HepG2 (cell line): ENCODE measurements around the gene DNAJC4. TPM values are rescaled to one million over a fixed set of nuclear protein-coding genes. Genes with fewer than 3 reads are reported as not detected.
A peak's percentile ranks its signal among the peaks of the same experiment; 100 is the strongest.

Experiments used
- BCL3 ChIP-seq: sonication (generic); formaldehyde crosslinking; IDR thresholded peaks from 2 replicates; pipeline ENCODE4 v1.5.1; 2020; ENCODE audit warnings: mild to moderate bottlenecking, missing genetic modification reagents, moderate library complexity
- CENPBD1 ChIP-seq: sonication (generic); formaldehyde crosslinking; IDR thresholded peaks from 2 replicates; pipeline ENCODE4 v1.8.0; 2022; ENCODE audit warnings: missing genetic modification reagents, low read depth, mild to moderate bottlenecking, borderline replicate concordance
- CERS6 ChIP-seq: sonication (generic); formaldehyde crosslinking; IDR thresholded peaks from 2 replicates; pipeline ENCODE4 v1.5.0; 2020; ENCODE audit warnings: missing genetic modification reagents
- CREB1 ChIP-seq, 2 experiments: fragments of 450-650 bp in 1 of 2; IDR thresholded peaks; 2 replicates each; pipeline ENCODE4 v1.6.1; 2016 to 2017; ENCODE audit warnings: control low read depth in 1 of 2, mild to moderate bottlenecking in 1 of 2, missing compliant biosample characterization in 1 of 2, missing genetic modification characterization in 1 of 2
- CSRNP1 ChIP-seq: sonication (generic); formaldehyde crosslinking; IDR thresholded peaks from 2 replicates; pipeline ENCODE4 v1.8.1; 2023; ENCODE audit warnings: mild to moderate bottlenecking, missing genetic modification reagents
- HNRNPL ChIP-seq: fragments of 200-400 bp; formaldehyde crosslinking; IDR thresholded peaks from 2 replicates; pipeline ENCODE4 v1.6.1; 2017; ENCODE audit warnings: mild to moderate bottlenecking, low read depth, low read length
- KDM2A ChIP-seq: sonication (generic); formaldehyde crosslinking; IDR thresholded peaks from 2 replicates; pipeline ENCODE4 v1.4.0; 2020; ENCODE audit warnings: low read depth, missing genetic modification reagents, borderline replicate concordance
- SMC3 ChIP-seq: IDR thresholded peaks from 2 replicates; pipeline ENCODE4 v1.6.1; 2011; ENCODE audit warnings: low read length, improper control_type of control experiment
- SNAPC4 ChIP-seq: sonication (generic); formaldehyde crosslinking; IDR thresholded peaks from 2 replicates; pipeline ENCODE4 v1.4.0; 2020; ENCODE audit warnings: mild to moderate bottlenecking, missing genetic modification reagents
- SRY ChIP-seq: sonication (generic); formaldehyde crosslinking; IDR thresholded peaks from 2 replicates; pipeline ENCODE4 v1.8.0; 2022; ENCODE audit warnings: mild to moderate bottlenecking, missing genetic modification reagents
- STAT5B ChIP-seq: sonication (generic); formaldehyde crosslinking; IDR thresholded peaks from 2 replicates; pipeline ENCODE4 v1.4.0; 2020; ENCODE audit warnings: missing genetic modification reagents
- YEATS4 ChIP-seq: sonication (generic); formaldehyde crosslinking; IDR thresholded peaks from 2 replicates; pipeline ENCODE4 v1.4.0; 2020; ENCODE audit warnings: missing genetic modification reagents, borderline replicate concordance
- ZFP82 ChIP-seq: sonication (generic); formaldehyde crosslinking; IDR thresholded peaks from 2 replicates; pipeline ENCODE4 v1.5.1; 2020; ENCODE audit warnings: mild to moderate bottlenecking, missing genetic modification reagents, borderline replicate concordance
- ZMYM4 ChIP-seq: sonication (generic); formaldehyde crosslinking; IDR thresholded peaks from 2 replicates; pipeline ENCODE4 v1.8.1; 2023; ENCODE audit warnings: mild to moderate bottlenecking, missing genetic modification reagents
- ZNF30 ChIP-seq: sonication (generic); formaldehyde crosslinking; IDR thresholded peaks from 2 replicates; pipeline ENCODE4 v1.5.0; 2020; ENCODE audit warnings: mild to moderate bottlenecking, missing genetic modification reagents
- ZNF589 ChIP-seq: sonication (generic); formaldehyde crosslinking; conservative IDR thresholded peaks from 2 replicates; pipeline ENCODE4 v1.8.0; 2022; ENCODE audit warnings: mild to moderate bottlenecking, moderate library complexity, missing genetic modification reagents
- ZNF607 ChIP-seq: sonication (generic); formaldehyde crosslinking; IDR thresholded peaks from 2 replicates; pipeline ENCODE4 v1.5.1; 2020; ENCODE audit warnings: missing genetic modification reagents, mild to moderate bottlenecking, borderline replicate concordance
- ZNF740 ChIP-seq: sonication (generic); formaldehyde crosslinking; IDR thresholded peaks from 2 replicates; pipeline ENCODE4 v1.4.0; 2020; ENCODE audit warnings: missing genetic modification reagents
- polyA plus RNA-seq, 8 experiments: library from polyadenylated mRNA; depleted of rRNA in 3 of 8; stranded (reverse) in 7 of 8; unstranded in 1 of 8; fragments of >200 nt; fragmentation: Illumina TruSeq in 4 of 8; extraction: Trizol in 4 of 8; gene quantifications; 2 replicates each; pipeline versions ENCODE4 v1.2.1 to v1.2.3, GENCODE V29; 2011 to 2016; ENCODE audit warnings: low read depth in 4 of 8, missing spikeins in 1 of 8, mixed read lengths in 1 of 8; ENCODE audit not compliant: insufficient read depth in 1 of 8
- total RNA-seq, 5 experiments: library from RNA; depleted of rRNA; stranded (reverse); fragments of >200 nt; fragmentation: Illumina TruSeq; extraction: Trizol; gene quantifications; 2 replicates each; pipeline ENCODE4 v1.2.3, GENCODE V29; 2016; ENCODE audit warnings: low read depth in 1 of 5

The DNAJC4 gene
- total and polyA plus RNA-seq, 2 of the 13 experiments (the other 11 are each of a cell fraction or from before 2014, with no cell fraction given), result 10.3 to 60.8 TPM

GRCh38 chr11:64230171-64230984 lies at the start of gene DNAJC4 (continued):
- 0 out of 2 replicates have a peak, but pooled peaks have one; percentile 24 for TF ChIP-seq CENPBD1
- TF ChIP-seq CREB1 (IDR thresholded peaks at IDR 0.05), result peak; percentile 58
- peak; percentile 71; the same call in 1 of the 2 replicates for TF ChIP-seq CREB1 (CRISPR knock-in tag; IDR thresholded peaks at IDR 0.05)
- peak; percentile 98 for TF ChIP-seq CSRNP1 (CRISPR knock-in tag)
- TF ChIP-seq SRY (CRISPR knock-in tag), result 0 out of 2 replicates have a peak, but pooled peaks have one; percentile 56
- no peak for TF ChIP-seq ZFP82
- TF ChIP-seq BCL3 (CRISPR knock-in tag), result 0 out of 2 replicates have a peak, but pooled peaks have one; percentile 22
- no peak for TF ChIP-seq STAT5B (CRISPR knock-in tag)
- TF ChIP-seq YEATS4 (CRISPR knock-in tag), result peak; percentile 34; the same call in 1 of the 2 replicates
- TF ChIP-seq ZNF589 (CRISPR knock-in tag), result no peak
- 0 out of 2 replicates have a peak, but pooled peaks have one; percentile 11 for TF ChIP-seq HNRNPL
- no peak for TF ChIP-seq ZNF740
- peak; percentile 92 for TF ChIP-seq KDM2A
- no peak for TF ChIP-seq SMC3
- TF ChIP-seq SNAPC4 (CRISPR knock-in tag), result no peak
- TF ChIP-seq CERS6, result no peak
- peak; percentile 61; the same call in 1 of the 2 replicates for TF ChIP-seq ZMYM4
- TF ChIP-seq ZNF607 (CRISPR knock-in tag), result peak; percentile 50; the same call in 1 of the 2 replicates
- TF ChIP-seq ZNF30, result no peak
